ENCODE data around the gene EGFLAM. TPM values are rescaled to one million over a fixed set of nuclear protein-coding genes. Genes with fewer than 3 reads are reported as not detected.

Gene EGFLAM
- total RNA-seq, 1 donor from 2014 or later: 0.69 TPM

GRCh38 chr5:38360323-38361061 is 102.1 kb downstream of the EGFLAM start:
- H3K36me3 Mint-ChIP-seq (ENCODE audit: insufficient read depth): no peaks in the 10 kb centered on the region
- TF ChIP-seq CTCF (IDR thresholded peaks at IDR 0.05; ENCODE audit: unreplicated experiment): no peak

GRCh38 chr5:38362713-38363112 is 104.4 kb downstream of the EGFLAM start:
- peaks cover 6% of the 10 kb centered on the region for H3K4me1 Mint-ChIP-seq (ENCODE audit: low read depth)
- H3K9me3 Mint-ChIP-seq (ENCODE audit: low read depth): no peaks in the 10 kb centered on the region
- DNase-seq (ENCODE audit: low spot score, unreplicated experiment): no peak
- H3K27ac Mint-ChIP-seq: no peak overlapping the region
- no peak for TF ChIP-seq CTCF (IDR thresholded peaks at IDR 0.05; ENCODE audit: unreplicated experiment)
- H3K4me3 Mint-ChIP-seq (ENCODE audit: low read depth): no peak overlapping the region
- H3K36me3 Mint-ChIP-seq (ENCODE audit: insufficient read depth): no peaks in the 10 kb centered on the region
- H3K27me3 Mint-ChIP-seq: peaks cover 3% of the 10 kb centered on the region

More at GRCh38 chr5:38360323-38361061, 102.1 kb downstream of the EGFLAM start:
- Mint-ChIP-seq H3K27ac (no peak overlapping the region), H3K4me3 (ENCODE audit: low read depth) (no peak overlapping the region), H3K4me1 (ENCODE audit: low read depth) (peaks cover 1% of the 10 kb centered on the region), H3K27me3 (peaks cover 3% of the 10 kb centered on the region), H3K9me3 (ENCODE audit: low read depth) (no peaks in the 10 kb centered on the region)
- no peak for DNase-seq (ENCODE audit: low spot score, unreplicated experiment)

DNA sequence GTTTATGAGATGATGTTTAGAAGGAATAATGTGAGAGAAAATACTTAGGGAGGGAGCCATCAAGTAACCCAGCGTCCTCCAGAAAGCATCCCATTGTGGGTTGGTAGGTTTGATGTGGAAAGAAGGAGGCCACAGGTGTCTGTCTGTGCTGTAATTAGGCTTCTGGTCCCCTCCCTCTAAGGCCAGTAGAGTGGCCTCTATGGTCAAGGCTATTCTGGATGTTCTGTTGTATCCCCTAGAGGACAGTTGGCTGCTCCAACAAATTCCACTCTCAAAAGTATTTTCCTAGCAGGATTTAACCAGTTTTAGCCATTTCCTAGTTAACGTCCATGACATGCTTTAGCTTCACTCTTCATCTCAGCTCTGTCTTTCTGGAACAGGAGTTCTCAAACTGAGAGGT is 106.5 kb downstream of the EGFLAM start:
- Mint-ChIP-seq H3K27ac (no peak overlapping the region), H3K36me3 (ENCODE audit: insufficient read depth) (no peaks in the 10 kb centered on the region), H3K4me3 (ENCODE audit: low read depth) (no peak overlapping the region), H3K9me3 (ENCODE audit: low read depth) (no peaks in the 10 kb centered on the region), H3K27me3 (peaks cover 3% of the 10 kb centered on the region), H3K4me1 (ENCODE audit: low read depth) (peaks cover 13% of the 10 kb centered on the region)
- no peak for DNase-seq (ENCODE audit: low spot score, unreplicated experiment)
- TF ChIP-seq CTCF (IDR thresholded peaks at IDR 0.05; ENCODE audit: unreplicated experiment): no peak

- Mint-ChIP-seq H3K4me3 (ENCODE audit: low read depth) (no peak overlapping the region), H3K36me3 (ENCODE audit: insufficient read depth) (no peaks in the 10 kb centered on the region), H3K4me1 (ENCODE audit: low read depth) (peaks cover 17% of the 10 kb centered on the region), H3K27me3 (peaks cover 3% of the 10 kb centered on the region), H3K9me3 (ENCODE audit: low read depth) (no peaks in the 10 kb centered on the region), H3K27ac (no peak overlapping the region)
- DNase-seq (ENCODE audit: low spot score, unreplicated experiment): no peak
- no peak for TF ChIP-seq CTCF (IDR thresholded peaks at IDR 0.05; ENCODE audit: unreplicated experiment)
Observed at GRCh38 chr5:38367410-38367809, 109.1 kb downstream of the EGFLAM start.

GRCh38 chr5:38367966-38368365 is 109.6 kb downstream of the EGFLAM start:
- Mint-ChIP-seq H3K4me1 (ENCODE audit: low read depth) (peaks cover 17% of the 10 kb centered on the region), H3K9me3 (ENCODE audit: low read depth) (no peaks in the 10 kb centered on the region), H3K27ac (no peak overlapping the region), H3K4me3 (ENCODE audit: low read depth) (no peak overlapping the region), H3K27me3 (peaks cover 3% of the 10 kb centered on the region), H3K36me3 (ENCODE audit: insufficient read depth) (no peaks in the 10 kb centered on the region)
- no peak for TF ChIP-seq CTCF (IDR thresholded peaks at IDR 0.05; ENCODE audit: unreplicated experiment)
- no peak for DNase-seq (ENCODE audit: low spot score, unreplicated experiment)
